Gastroesophageal sphincter (tissue), 3 donors: ENCODE data around the gene HOMEZ.

Experiments
- CTCF ChIP-seq, 4 experiments: fragments of 200-600 bp in 2 of 4; fragments of 450-650 bp in 2 of 4; sonication (generic) in 1 of 4; IDR thresholded peaks; one replicate each; pipeline ENCODE4 v1.5.1; 2017 to 2019; ENCODE audit warnings: antibody characterized with exemption in 4 of 4, mild to moderate bottlenecking in 2 of 4, moderate library complexity in 2 of 4
- POLR2AphosphoS5 ChIP-seq: sonication (generic); formaldehyde crosslinking; IDR thresholded peaks from one replicate; pipeline ENCODE4 v1.6.1; 2017; ENCODE audit warnings: antibody characterized with exemption

DNA sequence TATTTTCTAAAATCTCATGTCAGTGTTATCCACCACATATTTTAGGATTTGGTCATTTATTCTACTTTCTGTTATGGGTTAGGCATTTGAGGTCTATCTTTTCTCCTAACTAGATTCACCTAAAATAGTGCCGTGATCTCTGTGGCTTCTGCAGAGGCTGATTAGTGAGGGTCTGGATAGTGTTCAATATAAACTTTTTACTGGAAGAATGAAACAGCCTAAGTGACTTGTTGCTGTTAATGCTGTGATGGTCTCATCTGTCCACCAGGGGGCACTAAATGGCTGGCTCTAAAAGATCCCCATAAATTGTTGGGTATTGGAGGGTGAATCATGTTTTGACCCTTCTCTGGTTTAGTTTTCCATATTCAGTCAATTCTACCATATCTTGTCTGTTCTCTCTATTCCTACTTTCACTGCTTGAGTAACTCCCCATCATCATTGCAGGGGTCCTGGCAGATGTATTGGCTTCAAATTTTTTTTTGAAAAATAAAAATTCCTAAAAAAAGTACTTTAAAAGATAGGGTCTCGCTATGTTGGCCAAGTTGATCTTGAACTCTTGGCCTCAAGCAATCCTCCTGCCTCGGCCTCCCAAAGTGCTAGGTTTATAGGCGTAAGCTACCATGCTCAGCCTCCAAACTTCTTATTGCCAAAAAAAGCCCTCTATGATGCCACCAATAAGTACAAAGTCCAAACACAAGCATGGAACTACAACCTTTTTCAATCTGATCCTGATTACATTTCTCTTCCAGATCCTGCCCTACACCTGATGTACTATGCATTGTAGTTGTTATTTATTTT is 42.2 kb upstream of the HOMEZ start:
- TF ChIP-seq POLR2AphosphoS5: no peak
- peak; percentile 77 to 92 (median 86) for TF ChIP-seq CTCF (IDR thresholded peaks at IDR 0.05)
